NCI-H446 (cell line): ENCODE results near the gene CELA1.
A peak's percentile ranks its signal among the peaks of the same experiment; 100 is the strongest.

Source experiments
- DNase-seq, 2 experiments: peaks; one replicate each; lab custom pipeline; 2025; lab: John Stamatoyannopoulos, UW

Gene CELA1

GRCh38 chr12:51346581-51346980 is at the start of gene CELA1:
CELA1 (minus strand) TSS chr12:51346679; CDS start chr12:51346638, 41 bp downstream.
- DNase-seq: no peak

GRCh38 chr12:51395283-51396230 is 49.1 kb upstream of the CELA1 start:
- DNase-seq: no peak

- DNase-seq: no peak
Measured at GRCh38 chr12:51393676-51394545, 47.4 kb upstream of the CELA1 start.

- no peak for DNase-seq
Measured at GRCh38 chr12:51392556-51393237, 46.2 kb upstream of the CELA1 start.

- DNase-seq: no peak
Measured at GRCh38 chr12:51391283-51392123, 45.0 kb upstream of the CELA1 start, which contains the start of gene GALNT6. GALNT6 (minus strand) TSS chr12:51391406; CDS start chr12:51379781, 11,625 bp downstream.

- no peak for DNase-seq
Measured at GRCh38 chr12:51390891-51391282, 44.4 kb upstream of the CELA1 start.

GRCh38 chr12:51390457-51390856 is 44.0 kb upstream of the CELA1 start:
- no peak for DNase-seq

- DNase-seq: no peak
Measured at GRCh38 chr12:51389302-51389999, 43.0 kb upstream of the CELA1 start.

GRCh38 chr12:51388846-51389245 is 42.4 kb upstream of the CELA1 start:
- no peak for DNase-seq

- peak; percentile 15 to 69 for DNase-seq
Measured at GRCh38 chr12:51388069-51388799, 41.8 kb upstream of the CELA1 start.

- no peak for DNase-seq
Measured at GRCh38 chr12:51386351-51386750, 39.9 kb upstream of the CELA1 start.

GRCh38 chr12:51383269-51383905 is 36.9 kb upstream of the CELA1 start:
- no peak for DNase-seq

GRCh38 chr12:51382173-51382572 is 35.7 kb upstream of the CELA1 start:
- no peak for DNase-seq

- no peak for DNase-seq
Measured at GRCh38 chr12:51381226-51382079, 35.0 kb upstream of the CELA1 start.

- no peak for DNase-seq
Measured at GRCh38 chr12:51379571-51379970, 33.1 kb upstream of the CELA1 start.

- DNase-seq: no peak
Measured at GRCh38 chr12:51378749-51379148, 32.3 kb upstream of the CELA1 start.

GRCh38 chr12:51377099-51377984 is 30.9 kb upstream of the CELA1 start:
- DNase-seq: peak; percentile 15 to 58
